ENCODE results near the gene ILF3.

The ILF3 gene

DNA sequence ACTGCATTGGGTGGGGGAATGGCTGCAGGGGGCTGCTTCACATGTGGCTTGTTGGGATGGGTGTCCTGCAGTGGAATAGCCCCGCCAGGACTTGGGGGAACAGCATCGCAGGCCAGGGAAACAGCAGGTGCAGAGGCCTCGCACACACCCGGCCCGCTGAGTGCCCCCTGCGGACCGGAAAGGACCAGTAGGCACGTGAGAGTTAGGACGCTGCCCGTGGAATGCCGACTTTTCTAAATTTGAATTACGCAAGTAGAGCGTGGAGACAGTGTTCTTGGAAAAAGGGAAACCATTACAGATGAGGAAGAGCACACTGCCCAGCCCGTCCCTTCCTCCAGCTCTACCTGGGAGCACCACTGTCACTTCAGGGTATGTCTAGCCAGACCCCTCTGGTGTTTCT, 75.3 kb downstream of the ILF3 start:
- DNase-seq (ENCODE audit: low read depth in 2 of 2) = no peak
- H3K4me3 ChIP-seq (replicated peaks in 1 of 2; ENCODE audit: low read depth in 2 of 2, low read length in 2 of 2) = no peak overlapping the region
- TF ChIP-seq, protein P1, sequence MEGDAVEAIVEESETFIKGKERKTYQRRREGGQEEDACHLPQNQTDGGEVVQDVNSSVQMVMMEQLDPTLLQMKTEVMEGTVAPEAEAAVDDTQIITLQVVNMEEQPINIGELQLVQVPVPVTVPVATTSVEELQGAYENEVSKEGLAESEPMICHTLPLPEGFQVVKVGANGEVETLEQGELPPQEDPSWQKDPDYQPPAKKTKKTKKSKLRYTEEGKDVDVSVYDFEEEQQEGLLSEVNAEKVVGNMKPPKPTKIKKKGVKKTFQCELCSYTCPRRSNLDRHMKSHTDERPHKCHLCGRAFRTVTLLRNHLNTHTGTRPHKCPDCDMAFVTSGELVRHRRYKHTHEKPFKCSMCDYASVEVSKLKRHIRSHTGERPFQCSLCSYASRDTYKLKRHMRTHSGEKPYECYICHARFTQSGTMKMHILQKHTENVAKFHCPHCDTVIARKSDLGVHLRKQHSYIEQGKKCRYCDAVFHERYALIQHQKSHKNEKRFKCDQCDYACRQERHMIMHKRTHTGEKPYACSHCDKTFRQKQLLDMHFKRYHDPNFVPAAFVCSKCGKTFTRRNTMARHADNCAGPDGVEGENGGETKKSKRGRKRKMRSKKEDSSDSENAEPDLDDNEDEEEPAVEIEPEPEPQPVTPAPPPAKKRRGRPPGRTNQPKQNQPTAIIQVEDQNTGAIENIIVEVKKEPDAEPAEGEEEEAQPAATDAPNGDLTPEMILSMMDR (IDR thresholded peaks at IDR 0.05; ENCODE audit: low read depth, low read length) = no peak

DNA sequence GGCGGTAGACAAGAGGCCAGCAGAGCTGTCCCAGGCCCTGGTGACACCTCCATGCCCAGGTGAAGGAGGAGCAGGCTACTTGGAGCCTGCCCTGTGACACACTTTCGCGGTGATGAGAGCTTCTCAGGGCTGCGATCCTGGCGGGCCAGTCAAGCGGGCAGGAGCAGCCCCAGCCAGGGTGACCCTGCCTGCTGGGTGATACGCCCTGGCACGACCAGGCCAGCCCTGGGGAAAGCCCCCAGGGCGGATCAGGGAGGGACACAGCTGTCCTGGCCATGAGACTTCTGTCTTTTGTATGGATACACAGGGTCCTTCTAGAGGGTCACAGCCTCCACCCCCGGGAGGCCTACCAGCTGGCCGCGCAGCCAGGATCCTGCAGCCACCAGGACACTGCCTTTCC, 76.8 kb downstream of the ILF3 start:
- DNase-seq (ENCODE audit: low read depth in 2 of 2) = no peak
- no peak overlapping the region for H3K4me3 ChIP-seq (replicated peaks in 1 of 2; ENCODE audit: low read depth in 2 of 2, low read length in 2 of 2)
- TF ChIP-seq, protein P1 (IDR thresholded peaks at IDR 0.05; ENCODE audit: low read depth, low read length) = no peak

DNA sequence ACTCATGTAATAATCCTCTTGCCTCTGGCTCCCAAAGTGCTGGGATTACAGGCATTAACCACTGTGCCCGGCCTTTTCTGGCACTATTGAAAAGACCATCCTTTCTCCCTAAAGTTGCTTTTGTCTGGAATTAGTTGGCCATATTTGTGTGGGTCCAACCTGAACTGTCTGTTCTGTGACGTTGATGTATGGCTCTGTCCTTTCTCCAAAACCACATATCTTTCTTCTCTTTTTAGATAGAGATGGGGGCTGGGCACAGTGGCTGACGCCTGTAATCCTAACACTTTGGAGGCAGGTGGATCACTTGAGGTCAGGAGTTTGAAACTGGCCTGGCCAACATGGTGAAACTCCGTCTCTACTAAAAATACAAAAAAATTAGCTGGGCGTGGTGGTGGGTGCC, 81.6 kb downstream of the ILF3 start:
- TF ChIP-seq, protein P1 (IDR thresholded peaks at IDR 0.05; ENCODE audit: low read depth, low read length) = no peak
- DNase-seq (ENCODE audit: low read depth in 2 of 2) = no peak
- H3K4me3 ChIP-seq (replicated peaks in 1 of 2; ENCODE audit: low read depth in 2 of 2, low read length in 2 of 2) = no peak overlapping the region

DNA sequence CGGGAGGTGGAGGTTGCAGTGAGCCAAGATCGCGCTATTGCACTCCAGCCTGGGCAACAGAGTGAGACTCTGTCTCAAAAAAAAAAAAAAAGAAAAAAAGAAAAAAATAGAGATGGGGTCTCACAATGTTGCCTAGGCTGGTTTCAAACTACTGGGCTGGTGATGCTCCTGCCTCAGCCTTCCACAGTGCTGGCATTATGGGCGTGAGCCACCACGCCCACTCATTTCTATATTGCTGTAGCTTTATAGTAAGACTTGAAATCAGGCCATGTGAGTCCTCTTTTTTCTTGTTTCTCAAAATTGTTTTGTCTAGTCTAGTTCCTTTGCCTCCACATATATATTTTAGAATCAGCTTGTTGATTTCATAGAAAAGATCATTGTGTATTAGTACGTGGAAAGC, 82.0 kb downstream of the ILF3 start:
- TF ChIP-seq, protein P1 (IDR thresholded peaks at IDR 0.05; ENCODE audit: low read depth, low read length) = no peak
- DNase-seq (ENCODE audit: low read depth in 2 of 2) = no peak
- no peak overlapping the region for H3K4me3 ChIP-seq (replicated peaks in 1 of 2; ENCODE audit: low read depth in 2 of 2, low read length in 2 of 2)

DNA sequence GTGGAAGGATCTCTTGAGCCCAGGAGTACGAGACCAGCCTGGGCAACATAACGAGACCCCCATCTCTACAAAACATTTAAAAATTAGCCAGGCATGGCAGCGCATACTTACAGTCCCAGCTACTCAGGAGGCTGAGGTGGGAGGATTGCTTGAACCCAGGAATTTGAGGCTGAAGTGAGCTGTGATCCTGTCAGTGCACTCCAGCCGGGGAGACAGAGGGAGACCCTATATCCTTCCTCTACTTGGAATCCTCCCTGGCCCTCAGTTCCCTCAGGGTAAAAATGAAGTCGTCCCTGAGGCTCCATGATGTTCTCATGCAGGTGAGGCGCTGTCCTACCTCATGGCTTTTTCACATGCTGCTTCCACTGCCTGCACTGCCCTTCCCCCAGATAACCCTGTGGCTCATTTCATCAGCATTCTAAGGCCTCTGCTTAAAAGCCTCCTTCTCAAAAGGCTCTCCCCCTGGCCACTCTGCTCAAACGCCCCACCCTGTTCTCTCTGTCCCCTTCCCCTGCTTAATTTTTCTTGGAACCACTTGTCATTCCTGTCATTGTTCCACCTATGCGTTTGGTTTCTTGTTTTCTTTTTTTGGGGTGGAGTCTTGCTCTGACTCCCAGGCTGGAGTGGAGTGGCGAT, 82.9 kb downstream of the ILF3 start:
- H3K4me3 ChIP-seq (replicated peaks in 1 of 2; ENCODE audit: low read depth in 2 of 2, low read length in 2 of 2) = no peak overlapping the region
- DNase-seq (ENCODE audit: low read depth in 2 of 2) = no peak
- TF ChIP-seq, protein P1 (IDR thresholded peaks at IDR 0.05; ENCODE audit: low read depth, low read length) = no peak

DNA sequence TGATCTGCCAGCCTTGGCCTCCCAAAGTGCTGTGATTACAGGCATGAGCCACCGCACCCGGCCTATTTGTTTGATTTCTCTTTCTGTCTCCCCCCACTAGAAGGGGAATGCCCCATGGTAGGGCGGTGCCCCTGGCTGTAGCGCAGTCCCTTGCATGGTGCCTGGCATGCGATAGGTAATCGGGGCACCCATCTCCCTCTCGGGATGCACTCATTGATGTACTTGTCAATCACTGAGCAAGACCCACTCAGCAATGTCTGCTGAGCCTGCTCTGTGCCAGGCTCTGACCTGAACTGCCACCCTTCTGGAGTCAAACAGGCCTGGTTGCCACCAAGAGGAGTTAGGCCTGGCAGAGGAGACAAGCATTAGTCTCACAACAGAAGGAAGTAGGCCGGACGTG, 83.6 kb downstream of the ILF3 start:
- TF ChIP-seq, protein P1 (IDR thresholded peaks at IDR 0.05; ENCODE audit: low read depth, low read length) = no peak

DNA sequence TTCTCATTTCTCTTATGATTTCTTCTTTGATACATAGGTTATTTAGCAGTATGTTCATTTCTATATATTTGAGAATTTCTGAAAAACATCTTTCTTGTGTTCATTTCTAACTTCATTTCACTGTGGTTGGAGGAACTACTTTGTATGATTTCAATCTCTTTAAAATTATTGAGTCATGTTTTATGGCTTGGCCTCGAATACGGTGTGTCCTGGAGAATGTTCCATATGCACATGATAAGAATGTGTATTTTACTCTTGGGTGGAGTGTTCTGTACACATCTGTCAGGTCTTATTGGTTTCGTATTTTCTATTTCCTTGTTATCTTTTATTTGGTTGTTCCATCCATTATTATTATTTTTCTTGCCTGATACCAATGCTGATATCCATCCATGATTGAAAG, 86.7 kb downstream of the ILF3 start:
- no peak overlapping the region for H3K4me3 ChIP-seq (replicated peaks in 1 of 2; ENCODE audit: low read depth in 2 of 2, low read length in 2 of 2)
- TF ChIP-seq, protein P1 (IDR thresholded peaks at IDR 0.05; ENCODE audit: low read depth, low read length) = no peak
- DNase-seq (ENCODE audit: low read depth in 2 of 2) = no peak

More for the DNA sequence above, 83.6 kb downstream of the ILF3 start:
- DNase-seq (ENCODE audit: low read depth in 2 of 2) = no peak
- H3K4me3 ChIP-seq (replicated peaks in 1 of 2; ENCODE audit: low read depth in 2 of 2, low read length in 2 of 2) = no peak overlapping the region
